ENCODE measurements around the gene KCNJ14. TPM values are rescaled to one million over a fixed set of nuclear protein-coding genes. Genes with fewer than 3 reads are reported as not detected.
A peak's percentile ranks its signal among the peaks of the same experiment; 100 is the strongest.

The KCNJ14 gene
- total RNA-seq, 4 donors from 2014 or later: 0.42 to 0.86 (median 0.51) TPM

DNA sequence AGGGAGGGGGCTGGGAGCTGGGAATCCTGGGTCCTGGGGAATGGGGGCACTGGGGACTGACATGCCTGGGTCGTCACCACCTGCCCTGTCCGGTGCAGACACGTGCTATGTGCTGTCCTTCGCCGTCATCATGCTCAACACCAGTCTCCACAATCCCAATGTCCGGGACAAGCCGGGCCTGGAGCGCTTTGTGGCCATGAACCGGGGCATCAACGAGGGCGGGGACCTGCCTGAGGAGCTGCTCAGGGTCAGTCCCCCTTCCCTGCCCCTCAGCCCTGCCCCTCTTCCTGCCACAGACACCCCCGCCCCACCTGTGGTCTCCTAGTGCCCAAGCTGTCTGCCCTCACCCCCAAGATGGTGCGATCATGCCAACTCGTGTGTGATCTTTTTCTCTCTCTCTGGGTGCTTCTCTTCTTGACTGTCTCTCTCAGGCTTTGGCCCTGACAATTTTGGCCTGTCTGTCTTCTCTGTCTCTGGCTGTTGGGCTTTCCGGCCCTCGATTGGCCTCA, 18.8 kb downstream of the KCNJ14 start:
- H3K9me3 ChIP-seq: no peaks in the 10 kb centered on the region
- TF ChIP-seq POLR2AphosphoS5 (IDR thresholded peaks at IDR 0.05) (no peak), EP300 (IDR thresholded peaks at IDR 0.05) (no peak), POLR2A (IDR thresholded peaks at IDR 0.05; ENCODE audit: low read depth) (no peak)
- TF ChIP-seq, protein P1, sequence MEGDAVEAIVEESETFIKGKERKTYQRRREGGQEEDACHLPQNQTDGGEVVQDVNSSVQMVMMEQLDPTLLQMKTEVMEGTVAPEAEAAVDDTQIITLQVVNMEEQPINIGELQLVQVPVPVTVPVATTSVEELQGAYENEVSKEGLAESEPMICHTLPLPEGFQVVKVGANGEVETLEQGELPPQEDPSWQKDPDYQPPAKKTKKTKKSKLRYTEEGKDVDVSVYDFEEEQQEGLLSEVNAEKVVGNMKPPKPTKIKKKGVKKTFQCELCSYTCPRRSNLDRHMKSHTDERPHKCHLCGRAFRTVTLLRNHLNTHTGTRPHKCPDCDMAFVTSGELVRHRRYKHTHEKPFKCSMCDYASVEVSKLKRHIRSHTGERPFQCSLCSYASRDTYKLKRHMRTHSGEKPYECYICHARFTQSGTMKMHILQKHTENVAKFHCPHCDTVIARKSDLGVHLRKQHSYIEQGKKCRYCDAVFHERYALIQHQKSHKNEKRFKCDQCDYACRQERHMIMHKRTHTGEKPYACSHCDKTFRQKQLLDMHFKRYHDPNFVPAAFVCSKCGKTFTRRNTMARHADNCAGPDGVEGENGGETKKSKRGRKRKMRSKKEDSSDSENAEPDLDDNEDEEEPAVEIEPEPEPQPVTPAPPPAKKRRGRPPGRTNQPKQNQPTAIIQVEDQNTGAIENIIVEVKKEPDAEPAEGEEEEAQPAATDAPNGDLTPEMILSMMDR (IDR thresholded peaks at IDR 0.05): no peak

DNA sequence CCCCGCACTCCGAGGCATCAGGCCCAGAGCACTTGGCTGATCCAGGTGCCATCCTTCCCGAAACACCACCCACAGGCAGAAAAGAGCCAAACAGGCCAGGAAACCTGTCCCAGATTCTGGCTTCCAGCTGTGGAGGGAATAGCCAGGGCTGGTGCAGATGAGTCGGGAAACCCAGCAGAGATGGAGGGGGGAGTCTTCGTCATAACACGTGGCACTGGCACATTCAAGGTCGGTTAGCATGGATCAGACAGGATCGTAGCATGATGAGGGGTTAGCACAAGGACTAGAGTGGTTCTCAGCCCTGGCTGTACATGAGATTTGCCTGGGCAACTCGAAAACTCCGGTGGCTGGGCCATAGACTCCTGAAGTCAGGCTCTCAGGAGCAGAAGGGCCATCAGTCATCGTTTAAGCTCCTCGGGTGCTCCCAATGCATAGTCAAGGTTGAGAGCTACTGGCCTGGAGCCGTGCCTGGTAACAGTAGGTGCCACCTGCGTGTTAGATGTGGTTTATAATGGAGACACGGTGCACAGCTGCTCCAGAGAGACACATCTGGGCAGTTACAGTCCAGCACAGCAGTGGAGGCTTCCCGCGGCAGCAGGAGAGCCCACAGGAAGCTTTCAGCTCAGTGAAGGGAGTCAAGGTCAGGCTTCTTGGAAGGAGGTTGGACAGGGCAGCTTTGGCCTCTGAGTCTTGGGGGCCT, 20.1 kb downstream of the KCNJ14 start:
- Histone ChIP-seq H3K36me3 (peaks cover 74 to 90% (median 89%) of the 10 kb centered on the region in 4 donors), H3K27ac (replicated peaks in 1 of 4) (no peak overlapping the region), H3K4me1 (peaks cover 9 to 39% (median 16%) of the 10 kb centered on the region in 4 donors), H3K27me3 (no peaks in the 10 kb centered on the region), H3K4me3 (no peak overlapping the region), H3K9me3 (no peaks in the 10 kb centered on the region)
- no peak for DNase-seq (ENCODE audit: extremely low spot score)
- intact Hi-C loops (cut with DNase I): no loop called here
- WGBS: 74% methylated on average over 5 of the region's 17 CpGs
- no peak for TF ChIP-seq EP300 (IDR thresholded peaks at IDR 0.05)
- TF ChIP-seq POLR2A (IDR thresholded peaks at IDR 0.05; ENCODE audit: low read depth): no peak
- TF ChIP-seq, protein P1 (IDR thresholded peaks at IDR 0.05): no peak
- no peak for TF ChIP-seq POLR2AphosphoS5 (IDR thresholded peaks at IDR 0.05)

More for the DNA sequence above, 18.8 kb downstream of the KCNJ14 start:
- Histone ChIP-seq H3K27me3 (no peaks in the 10 kb centered on the region), H3K4me3 (no peak overlapping the region), H3K36me3 (peaks cover 76 to 91% (median 90%) of the 10 kb centered on the region in 4 donors), H3K27ac (replicated peaks in 1 of 4) (no peak overlapping the region), H3K4me1 (peaks cover 10 to 38% (median 17%) of the 10 kb centered on the region in 4 donors)
- 85% methylated on average over 15 of the region's 16 CpGs for WGBS
- intact Hi-C loops (cut with DNase I): no loop called here
- no peak for DNase-seq (ENCODE audit: extremely low spot score)

DNA sequence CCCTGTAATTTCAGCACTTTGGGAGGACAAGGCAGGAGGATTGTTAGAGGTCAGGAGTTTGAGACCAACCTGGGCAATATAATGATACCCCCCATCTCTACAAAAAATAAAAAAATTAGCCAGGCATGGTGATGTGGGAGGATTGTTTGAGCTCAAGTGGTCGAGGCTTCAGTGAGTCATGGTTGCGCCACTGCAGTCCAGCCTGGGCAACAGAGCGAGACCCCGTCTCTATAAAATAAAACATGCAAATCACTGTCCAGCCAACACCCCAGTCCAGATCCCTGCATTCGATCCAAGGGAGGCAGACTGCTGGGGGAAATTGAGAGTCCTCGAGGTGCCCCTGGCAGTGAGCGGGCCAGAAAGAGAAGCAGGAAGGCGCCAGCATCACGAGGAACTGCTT, 20.8 kb downstream of the KCNJ14 start:
- Histone ChIP-seq H3K27me3 (no peaks in the 10 kb centered on the region), H3K27ac (replicated peaks in 1 of 4) (no peak overlapping the region), H3K9me3 (no peaks in the 10 kb centered on the region), H3K36me3 (peaks cover 67 to 83% (median 83%) of the 10 kb centered on the region in 4 donors), H3K4me1 (peaks cover 12 to 39% (median 15%) of the 10 kb centered on the region in 4 donors), H3K4me3 (no peak overlapping the region)
- WGBS: 88% methylated on average over 9 of the region's 9 CpGs
- intact Hi-C loops (cut with DNase I): no loop called here
- DNase-seq (ENCODE audit: extremely low spot score): no peak
- TF ChIP-seq, protein P1 (IDR thresholded peaks at IDR 0.05): no peak
- TF ChIP-seq EP300 (IDR thresholded peaks at IDR 0.05): no peak
- TF ChIP-seq POLR2AphosphoS5 (IDR thresholded peaks at IDR 0.05): no peak
- no peak for TF ChIP-seq POLR2A (IDR thresholded peaks at IDR 0.05; ENCODE audit: low read depth)

DNA sequence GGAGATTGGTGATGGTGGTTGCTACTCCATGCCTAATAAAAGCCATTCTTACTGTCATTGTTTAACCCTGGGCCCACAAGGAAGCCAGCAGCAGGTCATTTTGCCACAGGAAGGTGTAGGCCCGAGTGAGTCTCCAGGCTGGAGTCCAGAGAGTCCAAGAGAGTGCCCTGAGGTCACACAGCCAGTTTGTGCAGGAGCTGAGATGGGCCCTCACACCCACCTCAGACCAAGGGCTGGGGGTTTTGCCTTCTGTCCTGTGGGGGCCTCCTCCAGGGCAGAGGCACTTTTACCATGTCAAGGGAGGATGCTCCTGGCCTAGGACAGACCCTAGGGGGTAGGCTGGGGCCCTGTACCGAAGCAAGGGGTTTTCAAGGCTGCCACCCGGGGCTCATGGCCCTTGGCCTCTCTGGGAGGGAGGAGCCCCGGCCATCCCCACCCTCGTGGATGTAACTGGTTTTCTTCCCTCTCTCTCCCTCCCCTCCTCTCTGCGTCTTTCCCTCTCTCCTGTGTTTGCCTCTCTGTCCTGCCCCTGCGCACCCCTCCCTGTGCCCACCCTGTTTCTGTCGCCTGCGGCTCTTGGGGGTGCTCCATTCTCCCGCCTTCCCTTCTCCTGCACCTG, 21.8 kb downstream of the KCNJ14 start:
- no peaks in the 10 kb centered on the region for H3K9me3 ChIP-seq
- no peaks in the 10 kb centered on the region for H3K27me3 ChIP-seq
- H3K4me3 ChIP-seq: no peak overlapping the region
- WGBS: 77% methylated on average over 10 of the region's 10 CpGs
- peaks cover 63 to 73% (median 73%) of the 10 kb centered on the region in 4 donors for H3K36me3 ChIP-seq
- intact Hi-C loops (cut with DNase I): no loop called here
- peaks cover 21 to 39% (median 23%) of the 10 kb centered on the region in 4 donors for H3K4me1 ChIP-seq
- DNase-seq (ENCODE audit: extremely low spot score): no peak
- TF ChIP-seq, protein P1 (IDR thresholded peaks at IDR 0.05): no peak
- TF ChIP-seq EP300 (IDR thresholded peaks at IDR 0.05): no peak
- TF ChIP-seq POLR2A (IDR thresholded peaks at IDR 0.05; ENCODE audit: low read depth): no peak
- TF ChIP-seq POLR2AphosphoS5 (IDR thresholded peaks at IDR 0.05): no peak
- H3K27ac ChIP-seq (replicated peaks in 1 of 4): peak overlapping the region in 1 of 4 donors; percentile 14
